PC-3 (cell line): ENCODE results near the gene HS2ST1. TPM values are rescaled to one million over a fixed set of nuclear protein-coding genes. Genes with fewer than 3 reads are reported as not detected.
"Not testable (repeated sequence)": the region's sequence is repeated elsewhere in the genome, so short reads cannot be mapped to it uniquely, and the experiment has no call there.

ENCODE experiments used
- ATAC-seq: fragments of 200-7000 bp; cut with Tn5 transposase; 2 replicates; pipeline ENCODE4 v1.9.1; 2020; ENCODE audit warnings: mild to moderate bottlenecking, moderate library complexity
- BruUV-seq: library from RNA; stranded (reverse); fragments of 400-500 nt; replicated peaks from 2 replicates; lab custom pipeline; 2021; lab: Mats Ljungman, UMichigan
- CTCF ChIA-PET: fragments of 300-600 bp; sonication (Branson Sonifier 250); formaldehyde crosslinking; loops from one replicate; lab custom pipeline; 2022; ENCODE audit warnings: antibody characterized with exemption; lab: Charles Lee
- POLR2A ChIA-PET: fragments of 300-600 bp; sonication (Branson Sonifier 250); formaldehyde crosslinking; loops from one replicate; lab custom pipeline; 2022; ENCODE audit warnings: antibody characterized with exemption; ENCODE audit not compliant: unreplicated experiment; lab: Charles Lee
- DNase-seq: peaks from one replicate; pipeline ENCODE4 v3.0.0-alpha.2; 2015
- H2AFZ ChIP-seq: fragments of 300-600 bp; sonication (generic); 2 replicates; pipeline ENCODE4 v1.6.0; 2016; ENCODE audit warnings: antibody characterized with exemption, low read length
- H3F3A ChIP-seq: fragments of 300-600 bp; sonication (generic); one replicate; pipeline ENCODE4 v1.6.0; 2017; ENCODE audit warnings: antibody characterized with exemption, low read length, control low read depth, mild to moderate bottlenecking; ENCODE audit not compliant: unreplicated experiment
- H3K27ac ChIP-seq: fragments of 300-600 bp; sonication (generic); 2 replicates; pipeline ENCODE4 v1.5.1; 2016; ENCODE audit warnings: mild to moderate bottlenecking, low read length
- H3K27me3 ChIP-seq: fragments of 300-600 bp; sonication (generic); 2 replicates; pipeline ENCODE4 v1.6.1; 2016; ENCODE audit warnings: low read length, mixed read lengths
- H3K36me3 ChIP-seq: fragments of 300-600 bp; sonication (generic); 2 replicates; pipeline ENCODE4 v1.6.1; 2016; ENCODE audit warnings: low read depth, mixed run types, low read length, mixed read lengths
- H3K4me1 ChIP-seq: fragments of 300-600 bp; sonication (generic); 2 replicates; pipeline ENCODE4 v1.5.1; 2016; ENCODE audit warnings: low read length; ENCODE audit not compliant: insufficient read depth
- H3K4me2 ChIP-seq: fragments of 300-600 bp; sonication (generic); 2 replicates; pipeline ENCODE4 v1.6.0; 2016; ENCODE audit warnings: low read length
- H3K4me3 ChIP-seq: fragments of 300-600 bp; sonication (generic); 2 replicates; pipeline ENCODE4 v1.5.1; 2016; ENCODE audit warnings: mild to moderate bottlenecking, low read length, mixed read lengths
- H3K79me2 ChIP-seq: fragments of 300-600 bp; sonication (generic); 2 replicates; pipeline ENCODE4 v1.6.1; 2017; ENCODE audit warnings: low read length, mixed read lengths
- H3K9ac ChIP-seq: fragments of 300-600 bp; sonication (generic); 2 replicates; pipeline ENCODE4 v1.6.0; 2016; ENCODE audit warnings: mild to moderate bottlenecking, low read length
- H3K9me2 ChIP-seq: fragments of 300-600 bp; sonication (generic); replicated peaks from 2 replicates; pipeline ENCODE4 v1.6.1; 2016; ENCODE audit warnings: mixed run types, low read length, mixed read lengths
- H3K9me3 ChIP-seq: fragments of 300-600 bp; sonication (generic); 2 replicates; pipeline ENCODE4 v1.6.1; 2016; ENCODE audit warnings: low read length, mixed read lengths
- H4K20me1 ChIP-seq: fragments of 300-600 bp; sonication (generic); 2 replicates; pipeline ENCODE4 v1.6.1; 2016; ENCODE audit warnings: low read length, mixed read lengths
- EZH2 ChIP-seq: fragments of 300-600 bp; sonication (generic); IDR thresholded peaks from one replicate; pipeline ENCODE4 v1.6.1; 2017; ENCODE audit warnings: antibody characterized with exemption, mild to moderate bottlenecking, low read length; ENCODE audit not compliant: unreplicated experiment
- EZH2phosphoT487 ChIP-seq: fragments of 300-600 bp; sonication (generic); IDR thresholded peaks from 2 replicates; pipeline ENCODE4 v1.6.1; 2018; ENCODE audit warnings: mild to moderate bottlenecking, antibody characterized with exemption, low read length, borderline replicate concordance
- intact Hi-C: fragments of 100-400 bp; cut with micrococcal nuclease; formaldehyde crosslinking; loops from 2 replicates; pipeline ENCODE4 v1.9.0; 2023
- total RNA-seq: library from RNA; depleted of rRNA; stranded (reverse); fragments of >200 nt; gene quantifications from 2 replicates; pipeline ENCODE4 v1.2.3, GENCODE V29; 2014
- TF ChIP-seq, protein P1 (sequence below): fragments of 300-600 bp; sonication (generic); conservative IDR thresholded peaks from 2 replicates; pipeline ENCODE4 v1.5.1; 2017; ENCODE audit warnings: antibody characterized with exemption, low read depth, mild to moderate bottlenecking, low read length

The HS2ST1 gene
- total RNA-seq, 1 experiment from 2014 or later = 15.3 TPM

DNA sequence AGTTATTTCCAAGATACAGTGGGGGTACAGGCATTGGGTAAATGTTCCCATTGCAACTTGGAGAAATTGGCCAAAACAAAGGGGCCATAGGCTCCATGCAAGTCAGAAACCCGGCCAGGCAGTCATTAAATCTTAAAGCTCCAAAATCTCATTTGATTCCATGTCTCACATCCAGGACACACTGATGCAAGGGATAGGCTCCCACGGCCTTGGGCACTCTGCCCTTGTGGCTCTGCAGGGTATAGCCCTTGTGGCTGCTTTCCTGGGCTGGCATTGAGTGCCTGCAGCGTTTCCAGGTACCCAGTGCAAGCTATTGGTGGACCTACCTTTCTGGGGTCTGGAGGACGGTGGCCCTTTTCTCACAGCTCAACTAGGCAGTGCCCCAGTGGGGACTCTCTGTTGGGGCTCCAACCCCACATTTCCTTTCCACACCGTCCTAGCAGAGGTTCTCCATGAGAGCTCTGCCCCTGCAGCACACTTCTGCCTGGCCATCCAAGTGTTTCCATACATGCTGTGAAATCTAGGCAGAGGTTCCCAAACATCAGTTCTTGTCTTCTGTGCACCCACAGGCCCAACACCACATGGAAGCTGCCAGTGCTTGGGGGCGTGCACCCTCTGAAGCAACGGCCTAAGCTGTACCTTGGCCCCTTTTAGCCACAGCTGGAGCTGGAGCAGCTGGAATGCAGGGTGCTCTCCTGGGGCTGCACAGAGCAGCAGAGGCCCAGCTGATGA lies 67.2 kb downstream of the HS2ST1 start:
- DNase-seq (no peak), ATAC-seq (no peak)
- TF ChIP-seq EZH2 (no peak), EZH2phosphoT487 (no peak)
- TF ChIP-seq, protein P1, sequence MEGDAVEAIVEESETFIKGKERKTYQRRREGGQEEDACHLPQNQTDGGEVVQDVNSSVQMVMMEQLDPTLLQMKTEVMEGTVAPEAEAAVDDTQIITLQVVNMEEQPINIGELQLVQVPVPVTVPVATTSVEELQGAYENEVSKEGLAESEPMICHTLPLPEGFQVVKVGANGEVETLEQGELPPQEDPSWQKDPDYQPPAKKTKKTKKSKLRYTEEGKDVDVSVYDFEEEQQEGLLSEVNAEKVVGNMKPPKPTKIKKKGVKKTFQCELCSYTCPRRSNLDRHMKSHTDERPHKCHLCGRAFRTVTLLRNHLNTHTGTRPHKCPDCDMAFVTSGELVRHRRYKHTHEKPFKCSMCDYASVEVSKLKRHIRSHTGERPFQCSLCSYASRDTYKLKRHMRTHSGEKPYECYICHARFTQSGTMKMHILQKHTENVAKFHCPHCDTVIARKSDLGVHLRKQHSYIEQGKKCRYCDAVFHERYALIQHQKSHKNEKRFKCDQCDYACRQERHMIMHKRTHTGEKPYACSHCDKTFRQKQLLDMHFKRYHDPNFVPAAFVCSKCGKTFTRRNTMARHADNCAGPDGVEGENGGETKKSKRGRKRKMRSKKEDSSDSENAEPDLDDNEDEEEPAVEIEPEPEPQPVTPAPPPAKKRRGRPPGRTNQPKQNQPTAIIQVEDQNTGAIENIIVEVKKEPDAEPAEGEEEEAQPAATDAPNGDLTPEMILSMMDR = no peak
- Histone ChIP-seq H4K20me1 (no peaks in the 10 kb centered on the region), H3K4me2 (no peak overlapping the region), H3K9me3 (no peaks in the 10 kb centered on the region), H3K27ac (no peak overlapping the region), H3K9ac (no peak overlapping the region), H3K4me1 (no peaks in the 10 kb centered on the region), H2AFZ (no peak overlapping the region), H3K79me2 (no peaks in the 10 kb centered on the region), H3K36me3 (no peaks in the 10 kb centered on the region), H3F3A (no peaks in the 10 kb centered on the region), H3K9me2 (no peaks in the 10 kb centered on the region), H3K4me3 (no peak overlapping the region), H3K27me3 (no peaks in the 10 kb centered on the region)
- POLR2A ChIA-PET = no interaction called here
- intact Hi-C loops = no loop called here
- CTCF ChIA-PET = no interaction called here
- no TSS peak for BruUV-seq

DNA sequence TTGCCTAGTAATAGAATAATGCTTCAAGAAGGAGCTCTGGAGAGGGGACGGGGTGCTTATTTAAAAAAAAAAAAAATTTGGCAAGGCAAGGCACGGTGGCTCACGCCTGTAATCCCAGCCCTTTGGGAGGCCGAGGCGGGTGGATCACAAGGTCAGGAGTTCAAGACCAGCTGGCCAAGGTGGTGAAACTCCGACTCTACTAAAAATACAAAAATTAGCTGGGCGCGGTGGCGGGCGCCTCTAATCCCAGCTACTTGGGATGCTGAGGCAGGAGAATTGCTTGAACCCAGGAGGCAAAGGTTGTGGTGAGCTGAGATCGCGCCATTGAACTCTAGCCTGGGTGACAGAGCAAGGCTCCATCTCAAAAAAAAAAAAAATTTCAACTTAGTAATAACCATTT lies 69.2 kb downstream of the HS2ST1 start:
- intact Hi-C loops, CTCF ChIA-PET, H3K9ac ChIP-seq, H3K79me2 ChIP-seq, H3K9me3 ChIP-seq, ATAC-seq, H3K27me3 ChIP-seq, BruUV-seq, H3F3A ChIP-seq, POLR2A ChIA-PET, H3K4me1 ChIP-seq, H4K20me1 ChIP-seq, H3K9me2 ChIP-seq, DNase-seq, H3K4me2 ChIP-seq, H2AFZ ChIP-seq, H3K4me3 ChIP-seq, H3K27ac ChIP-seq, H3K36me3 ChIP-seq: not testable (repeated sequence)

DNA sequence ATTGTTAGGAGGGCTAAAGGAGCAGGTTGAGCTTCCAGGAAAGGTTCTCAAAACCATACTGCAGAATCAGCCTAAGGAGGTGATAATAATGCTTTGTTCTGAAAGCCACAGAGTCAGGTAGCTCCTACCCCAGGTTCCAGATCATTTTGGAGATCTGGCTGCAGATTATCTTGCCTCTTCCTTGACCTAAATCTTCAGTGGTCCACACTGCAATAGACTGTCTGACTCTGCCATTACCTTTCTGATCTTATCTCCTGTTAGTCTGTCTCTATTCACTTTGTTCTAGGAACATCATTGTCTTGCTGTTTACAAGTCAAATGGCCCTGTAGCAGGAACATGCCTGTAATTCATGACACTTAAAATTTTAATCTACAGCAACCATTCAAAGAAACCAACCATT lies 73.0 kb downstream of the HS2ST1 start:
- no peak overlapping the region for H3K4me2 ChIP-seq
- intact Hi-C loops = no loop called here
- CTCF ChIA-PET = no interaction called here
- H3K27ac ChIP-seq = no peak overlapping the region
- H3K9ac ChIP-seq = no peak overlapping the region
- TF ChIP-seq EZH2phosphoT487 = no peak
- TF ChIP-seq EZH2 = no peak
- TF ChIP-seq, protein P1 = no peak
- POLR2A ChIA-PET = no interaction called here
- no peaks in the 10 kb centered on the region for H3F3A ChIP-seq
- H3K4me1 ChIP-seq = peaks cover 3% of the 10 kb centered on the region
- H3K4me3 ChIP-seq = no peak overlapping the region
- ATAC-seq (no peak), DNase-seq (no peak)
- no peaks in the 10 kb centered on the region for H3K79me2 ChIP-seq
- H2AFZ ChIP-seq = no peak overlapping the region
- H3K27me3 ChIP-seq = no peaks in the 10 kb centered on the region
- H3K36me3 ChIP-seq = no peaks in the 10 kb centered on the region
- no peaks in the 10 kb centered on the region for H3K9me2 ChIP-seq
- no TSS peak for BruUV-seq
- H4K20me1 ChIP-seq = no peaks in the 10 kb centered on the region
- H3K9me3 ChIP-seq = no peaks in the 10 kb centered on the region
